Measurements from ENCODE around the gene FLVCR2.

DNA sequence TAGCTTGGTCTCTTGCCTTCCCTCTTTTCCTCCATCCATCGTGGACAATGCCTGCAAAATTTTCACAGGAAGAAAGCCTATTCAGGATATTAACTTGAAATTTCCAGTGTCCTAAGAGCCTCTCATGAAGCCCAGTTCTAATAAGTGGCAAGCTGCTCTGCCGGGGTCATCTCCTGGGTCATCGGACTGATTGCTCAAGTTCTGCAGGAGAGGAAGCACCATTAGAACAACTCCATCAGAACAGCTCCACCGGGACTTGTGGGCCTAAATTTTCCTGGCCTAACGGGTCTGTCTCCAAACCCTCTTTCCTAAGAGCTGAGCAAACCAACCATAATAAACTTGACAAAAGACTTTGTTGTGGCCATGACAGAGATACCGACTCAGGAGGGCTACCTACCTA is 68.3 kb downstream of the FLVCR2 start:
- no peak for TF ChIP-seq POLR2A (IDR thresholded peaks at IDR 0.05)
- TF ChIP-seq, protein P1, sequence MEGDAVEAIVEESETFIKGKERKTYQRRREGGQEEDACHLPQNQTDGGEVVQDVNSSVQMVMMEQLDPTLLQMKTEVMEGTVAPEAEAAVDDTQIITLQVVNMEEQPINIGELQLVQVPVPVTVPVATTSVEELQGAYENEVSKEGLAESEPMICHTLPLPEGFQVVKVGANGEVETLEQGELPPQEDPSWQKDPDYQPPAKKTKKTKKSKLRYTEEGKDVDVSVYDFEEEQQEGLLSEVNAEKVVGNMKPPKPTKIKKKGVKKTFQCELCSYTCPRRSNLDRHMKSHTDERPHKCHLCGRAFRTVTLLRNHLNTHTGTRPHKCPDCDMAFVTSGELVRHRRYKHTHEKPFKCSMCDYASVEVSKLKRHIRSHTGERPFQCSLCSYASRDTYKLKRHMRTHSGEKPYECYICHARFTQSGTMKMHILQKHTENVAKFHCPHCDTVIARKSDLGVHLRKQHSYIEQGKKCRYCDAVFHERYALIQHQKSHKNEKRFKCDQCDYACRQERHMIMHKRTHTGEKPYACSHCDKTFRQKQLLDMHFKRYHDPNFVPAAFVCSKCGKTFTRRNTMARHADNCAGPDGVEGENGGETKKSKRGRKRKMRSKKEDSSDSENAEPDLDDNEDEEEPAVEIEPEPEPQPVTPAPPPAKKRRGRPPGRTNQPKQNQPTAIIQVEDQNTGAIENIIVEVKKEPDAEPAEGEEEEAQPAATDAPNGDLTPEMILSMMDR (IDR thresholded peaks at IDR 0.05): no peak

Measured in lower leg skin (tissue), 3 donors.